ENCODE data around the gene HMGB1. TPM values are rescaled to one million over a fixed set of nuclear protein-coding genes. Genes with fewer than 3 reads are reported as not detected.
A peak's percentile ranks its signal among the peaks of the same experiment; 100 is the strongest.

HMGB1 gene
- polyA plus RNA-seq, 3 donors, result 744 to 1,030 (median 903) TPM

DNA sequence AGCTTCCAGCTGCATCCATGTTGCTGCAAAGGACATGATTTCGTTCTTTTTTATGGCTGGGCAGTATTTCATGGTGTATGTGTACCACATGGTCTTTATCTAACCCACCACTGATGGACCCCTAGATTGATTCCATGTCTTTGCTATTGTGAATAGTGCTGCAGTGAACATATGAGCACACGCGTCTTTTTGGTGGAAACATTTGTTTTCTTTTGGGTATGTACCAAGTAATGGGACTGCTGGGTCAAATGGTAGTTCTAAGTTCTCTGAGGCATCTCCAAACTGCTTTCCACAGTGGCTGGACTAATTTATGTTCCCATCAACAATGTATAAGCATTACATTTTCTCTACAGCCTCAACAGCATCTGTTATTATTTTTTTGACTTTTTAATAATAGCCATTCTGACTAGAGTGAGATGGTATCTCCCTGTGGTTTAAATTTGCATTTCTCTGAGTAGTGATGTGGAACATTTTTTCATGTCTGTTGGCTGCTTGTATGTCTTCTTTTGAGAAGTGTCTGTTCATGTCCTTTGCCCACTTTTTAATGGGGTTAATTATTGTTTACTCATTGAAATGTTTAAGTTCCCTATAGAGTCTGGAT, 50.2 kb downstream of the HMGB1 start:
- no peak for DNase-seq (ENCODE audit: extremely low read depth in 1 of 11, low read depth in 9 of 11, low spot score in 4 of 11)

DNA sequence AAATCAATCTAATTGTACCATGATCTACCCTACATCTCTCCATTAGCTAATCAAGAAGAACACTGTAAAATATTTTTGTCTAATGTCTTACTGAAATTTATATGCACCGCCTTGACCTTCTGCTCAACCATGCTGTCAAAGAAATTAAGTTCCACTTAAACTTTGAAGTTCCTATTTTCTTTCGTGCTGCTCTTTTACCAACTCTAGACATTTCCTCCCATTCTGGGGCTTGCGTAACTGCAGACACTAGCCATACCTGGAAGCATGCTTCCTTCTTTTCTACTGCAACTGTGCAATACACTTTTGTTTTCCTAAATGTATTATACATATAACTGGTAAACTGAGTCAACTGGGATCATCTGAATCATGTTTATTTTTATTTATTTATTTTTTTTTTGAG, 51.9 kb downstream of the HMGB1 start:
- DNase-seq (ENCODE audit: extremely low read depth in 1 of 11, low read depth in 9 of 11, low spot score in 4 of 11), result no peak

DNA sequence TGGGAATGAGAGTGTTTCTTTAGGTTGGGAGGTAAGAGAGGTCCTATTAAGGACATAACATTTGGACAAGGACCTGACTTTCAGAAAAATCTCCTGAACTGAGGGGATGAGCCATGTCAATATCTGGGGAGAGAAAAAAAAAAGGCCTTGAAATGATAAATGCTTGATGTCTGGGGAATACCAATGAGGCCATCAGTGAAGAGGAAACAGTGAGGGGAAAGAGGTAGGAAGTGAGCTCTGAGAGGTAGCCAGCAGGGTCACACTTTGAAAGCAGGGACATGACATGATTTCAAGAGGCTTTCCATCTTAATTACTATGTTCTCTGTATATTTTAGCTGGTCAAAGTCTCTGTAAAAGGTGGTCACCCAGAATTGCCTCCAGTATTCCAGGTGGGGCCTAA, 53.4 kb downstream of the HMGB1 start:
- no peak for DNase-seq (ENCODE audit: extremely low read depth in 1 of 11, low read depth in 9 of 11, low spot score in 4 of 11)

DNA sequence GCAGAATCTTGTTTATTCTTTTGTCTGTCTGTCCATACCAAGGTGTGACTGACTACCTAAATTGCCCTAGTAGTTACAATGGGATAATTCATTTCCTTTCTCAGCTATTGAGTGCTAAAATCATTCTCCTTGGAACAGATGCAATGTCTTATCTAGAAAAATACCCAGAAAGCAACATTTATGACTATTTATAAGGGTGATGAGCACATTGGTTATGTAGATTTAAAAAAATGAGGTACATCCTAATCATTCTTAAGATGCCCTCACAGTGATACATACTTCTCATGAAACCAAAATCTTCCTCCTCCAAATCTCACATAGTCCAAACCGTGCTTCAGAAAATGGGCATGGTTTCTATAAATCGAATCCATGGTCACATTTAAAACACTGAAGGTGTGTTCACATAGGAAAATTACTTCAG, 55.0 kb downstream of the HMGB1 start:
- no peak for DNase-seq (ENCODE audit: extremely low read depth in 1 of 11, low read depth in 9 of 11, low spot score in 4 of 11)

DNA sequence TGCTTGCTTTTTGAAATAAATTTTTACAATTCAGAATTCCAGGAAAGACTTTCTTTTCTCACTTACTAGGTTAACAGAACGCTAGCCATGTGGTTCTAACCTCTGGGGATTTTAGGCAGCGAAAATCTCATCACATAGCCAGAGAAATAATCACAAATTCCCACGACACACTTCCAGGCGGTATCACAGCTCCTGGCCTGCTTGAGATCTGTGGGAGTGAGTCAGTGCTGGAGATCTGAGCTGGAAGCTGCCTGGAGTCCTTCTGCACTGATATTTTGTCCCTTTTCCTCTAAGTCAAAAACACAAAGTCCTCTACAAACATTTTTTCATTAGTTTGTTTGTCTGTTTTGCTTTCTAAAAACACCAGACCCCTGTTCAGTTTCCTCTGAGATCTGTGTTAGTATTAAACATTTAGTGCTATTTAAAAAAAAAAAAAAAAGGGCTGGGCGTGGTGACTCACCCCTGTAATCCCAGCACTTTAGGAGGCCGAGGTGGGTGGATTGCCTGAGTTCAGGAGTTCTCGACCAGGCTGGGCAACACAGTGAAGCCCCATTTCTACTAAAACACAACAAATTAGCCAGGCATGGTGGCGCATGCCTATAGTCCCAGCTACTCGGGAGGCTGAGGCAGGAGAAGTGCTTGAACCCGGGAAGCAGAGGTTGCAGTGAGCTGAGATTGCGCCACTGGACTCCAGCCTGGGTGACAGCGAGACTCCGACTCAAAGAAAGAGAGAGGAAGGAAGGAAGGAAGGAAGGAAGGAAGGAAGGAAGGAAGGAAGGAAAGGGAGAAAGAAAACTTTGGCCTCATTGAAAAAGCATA, 55.6 kb downstream of the HMGB1 start:
- DNase-seq (ENCODE audit: extremely low read depth in 1 of 11, low read depth in 9 of 11, low spot score in 4 of 11), result no peak

DNA sequence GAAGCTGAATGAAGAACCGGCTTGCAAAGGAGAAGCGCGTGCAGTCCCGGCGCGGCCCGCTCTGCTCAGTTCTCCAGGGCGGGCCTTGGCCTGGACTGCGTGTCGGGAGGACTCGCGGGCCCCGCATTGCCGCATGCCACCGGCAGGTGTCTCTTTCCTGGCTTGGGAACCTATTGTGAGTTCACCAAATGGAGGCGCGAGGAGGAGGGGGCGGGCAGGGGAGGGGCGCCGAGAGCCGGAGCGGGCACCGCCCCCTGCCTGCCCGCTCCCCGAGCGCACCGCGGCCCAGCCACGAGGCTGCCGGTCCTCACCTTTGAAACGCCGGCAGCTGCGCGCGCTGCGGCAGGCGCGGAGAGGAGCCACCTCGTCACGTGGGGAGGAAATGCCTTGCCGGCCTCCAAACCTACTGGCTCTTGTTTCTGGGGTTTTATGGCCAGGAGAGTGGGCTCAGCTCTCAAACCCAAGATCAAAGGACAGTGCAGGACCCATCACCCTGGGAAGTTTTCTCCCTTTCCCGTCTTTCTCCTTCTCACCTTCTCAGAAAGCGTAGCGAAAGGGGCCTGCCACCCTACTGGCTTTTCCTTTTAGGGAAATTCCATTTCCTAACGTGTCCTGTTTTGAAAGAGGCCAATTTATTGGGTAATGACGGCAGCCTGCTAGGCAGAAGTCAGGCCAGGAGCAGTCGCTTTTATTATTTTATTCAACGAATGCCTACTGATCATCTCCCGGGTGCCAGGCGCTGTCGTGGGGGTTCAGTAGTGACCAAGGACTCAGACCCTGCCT, 57.2 kb downstream of the HMGB1 start:
- peak in 10 of 11 donors; percentile 69 to 91 (median 86) for DNase-seq (ENCODE audit: extremely low read depth in 1 of 11, low read depth in 9 of 11, low spot score in 4 of 11)

DNA sequence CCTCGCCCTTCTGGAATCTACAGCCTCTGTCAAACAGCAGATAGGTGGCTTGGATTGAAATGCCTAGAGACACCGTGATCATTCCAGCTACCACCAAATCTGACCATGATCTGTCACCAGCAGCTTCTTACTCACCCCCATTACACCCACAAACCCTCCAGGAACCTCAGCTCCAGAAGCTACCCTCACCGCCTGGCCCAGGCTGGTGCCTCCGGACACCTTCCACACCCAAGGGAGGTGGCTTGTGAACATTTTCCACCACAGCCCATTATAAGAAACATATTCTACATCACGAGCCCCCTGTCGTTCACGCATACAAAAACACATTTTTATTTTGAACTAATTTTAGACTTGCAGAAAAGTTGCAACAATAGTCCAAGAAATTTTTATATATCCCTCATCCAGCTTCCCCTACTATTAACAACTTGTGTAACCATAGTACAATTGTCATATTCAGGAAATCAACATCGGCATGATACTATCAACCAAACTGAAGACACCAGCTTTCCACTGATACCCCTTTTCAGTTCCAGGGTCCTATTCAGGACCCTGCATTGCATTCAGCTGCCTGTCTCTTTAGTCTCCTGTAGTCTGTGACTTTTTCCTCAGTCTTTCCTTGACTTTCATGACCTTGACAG, 58.8 kb downstream of the HMGB1 start:
- DNase-seq (ENCODE audit: extremely low read depth in 1 of 11, low read depth in 9 of 11, low spot score in 4 of 11), result no peak

Other genes starting within 250 kb of the HMGB1 start
- 10 to 100 TPM; 12.4 to 14.8 (median 13.4) TPM for gene KATNAL1, start 158.4 kb downstream of the HMGB1 start, polyA plus RNA-seq (ENCODE audit: insufficient read length in 3 of 3)
- gene UBE2L5, start 43.4 kb downstream of the HMGB1 start, polyA plus RNA-seq (ENCODE audit: insufficient read length in 3 of 3), result 1 to 10 TPM in 2 of 3 donors, under 1 TPM in 1; 0.85 to 1.2 (median 1.2) TPM
- gene USPL1, start 152.0 kb upstream of the HMGB1 start, polyA plus RNA-seq (ENCODE audit: insufficient read length in 3 of 3), result 10 to 100 TPM; 21.5 to 27.6 (median 27.0) TPM